T-helper 1 cell treated with Interleukin-12 subunit alpha and Interleukin-12 subunit beta and Interleukin-4 antibody, amounts not matched to agents 30 μg/mL and 1 μg/mL, for 36 hours (primary cell): ENCODE measurements around the gene MXD1.

Experiments used
- H3K27ac Mint-ChIP-seq: one replicate; pipeline ENCODE4 v1.8.0; 2021; ENCODE audit warnings: mild to moderate bottlenecking, mixed read lengths
- H3K27me3 Mint-ChIP-seq: one replicate; pipeline ENCODE4 v1.8.0; 2021; ENCODE audit warnings: low read depth, mixed read lengths
- H3K36me3 Mint-ChIP-seq: one replicate; pipeline ENCODE4 v1.8.0; 2021; ENCODE audit warnings: low read depth, mixed read lengths
- H3K4me1 Mint-ChIP-seq: one replicate; pipeline ENCODE4 v1.8.0; 2021; ENCODE audit warnings: low read depth, mixed read lengths
- H3K4me3 Mint-ChIP-seq: one replicate; pipeline ENCODE4 v1.8.0; 2021; ENCODE audit warnings: mild to moderate bottlenecking, moderate library complexity, mixed read lengths
- H3K9me3 Mint-ChIP-seq: one replicate; pipeline ENCODE4 v1.8.0; 2021; ENCODE audit warnings: mixed read lengths

Gene MXD1

DNA sequence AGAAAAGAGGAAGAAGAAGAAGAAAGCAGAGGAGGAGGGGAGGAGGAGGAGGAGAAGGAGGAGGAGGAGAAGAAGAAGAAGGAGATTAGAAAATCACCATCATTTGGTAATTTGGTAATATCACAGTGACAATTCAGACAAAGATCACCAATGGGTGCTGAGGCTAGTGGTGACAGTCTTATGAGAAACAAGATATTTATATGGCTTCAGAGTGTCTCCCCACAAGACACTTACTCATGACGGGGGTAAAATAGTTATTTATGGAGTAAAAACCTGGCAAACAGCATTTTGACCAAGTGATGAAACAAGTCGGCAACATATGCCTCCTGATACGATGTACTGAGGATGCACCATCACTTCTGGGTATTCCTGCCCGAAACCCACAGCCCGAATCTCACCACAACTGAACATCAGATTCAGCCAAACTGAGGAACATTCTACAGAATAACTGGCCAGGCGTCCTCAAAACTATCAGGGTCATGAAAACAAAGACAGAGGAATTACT is 41.6 kb downstream of the MXD1 start:
- no peak overlapping the region for H3K27ac Mint-ChIP-seq
- H3K9me3 Mint-ChIP-seq: no peaks in the 10 kb centered on the region
- H3K4me3 Mint-ChIP-seq: no peak overlapping the region
- peaks cover 2% of the 10 kb centered on the region for H3K36me3 Mint-ChIP-seq
- peaks cover 40% of the 10 kb centered on the region for H3K27me3 Mint-ChIP-seq
- peaks cover 20% of the 10 kb centered on the region for H3K4me1 Mint-ChIP-seq

DNA sequence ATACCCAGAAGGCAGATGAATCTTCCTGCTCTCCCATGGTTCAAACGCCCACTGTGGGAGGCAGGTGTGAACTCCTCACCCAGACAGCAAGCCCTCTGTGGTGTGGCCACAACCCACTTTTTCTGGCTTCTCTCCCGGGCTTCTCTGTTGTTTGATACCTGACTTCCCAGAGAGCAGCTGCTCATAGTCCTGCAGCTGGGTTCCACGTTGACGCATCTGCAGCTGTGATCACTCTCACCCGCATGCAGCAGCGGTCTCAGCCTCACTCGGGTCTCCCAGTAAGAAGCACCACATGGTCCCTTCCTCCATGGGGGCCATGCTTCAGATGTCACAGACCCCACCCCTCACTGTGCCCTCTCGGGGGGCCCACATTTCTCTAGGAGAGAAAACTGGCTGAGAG is 43.1 kb downstream of the MXD1 start:
- H3K9me3 Mint-ChIP-seq: no peaks in the 10 kb centered on the region
- peaks cover 40% of the 10 kb centered on the region for H3K27me3 Mint-ChIP-seq
- H3K36me3 Mint-ChIP-seq: peaks cover 2% of the 10 kb centered on the region
- H3K4me3 Mint-ChIP-seq: no peak overlapping the region
- peaks cover 14% of the 10 kb centered on the region for H3K4me1 Mint-ChIP-seq
- no peak overlapping the region for H3K27ac Mint-ChIP-seq

DNA sequence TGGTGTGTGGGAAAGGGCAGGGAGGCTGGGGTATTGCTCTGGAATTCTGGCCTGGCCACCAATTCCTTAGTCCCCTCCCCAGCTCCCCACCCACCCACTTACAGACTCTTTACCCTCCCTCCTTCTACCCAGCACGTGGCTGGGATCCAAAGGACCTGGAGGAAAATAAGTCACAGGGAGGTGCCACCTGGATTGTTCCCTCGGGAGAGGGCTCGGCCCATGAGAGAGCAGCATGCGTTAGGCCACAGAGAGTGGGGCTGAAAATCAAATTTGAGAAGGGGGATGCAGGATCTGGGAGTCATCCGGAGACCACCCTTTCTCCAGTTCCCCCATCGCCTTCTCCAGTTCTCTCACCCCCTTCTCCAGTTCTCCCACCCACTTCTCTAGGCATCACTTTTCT is 43.6 kb downstream of the MXD1 start:
- Mint-ChIP-seq H3K27ac (no peak overlapping the region), H3K36me3 (peaks cover 2% of the 10 kb centered on the region), H3K27me3 (peaks cover 40% of the 10 kb centered on the region), H3K4me3 (no peak overlapping the region), H3K4me1 (peaks cover 14% of the 10 kb centered on the region), H3K9me3 (no peaks in the 10 kb centered on the region)

DNA sequence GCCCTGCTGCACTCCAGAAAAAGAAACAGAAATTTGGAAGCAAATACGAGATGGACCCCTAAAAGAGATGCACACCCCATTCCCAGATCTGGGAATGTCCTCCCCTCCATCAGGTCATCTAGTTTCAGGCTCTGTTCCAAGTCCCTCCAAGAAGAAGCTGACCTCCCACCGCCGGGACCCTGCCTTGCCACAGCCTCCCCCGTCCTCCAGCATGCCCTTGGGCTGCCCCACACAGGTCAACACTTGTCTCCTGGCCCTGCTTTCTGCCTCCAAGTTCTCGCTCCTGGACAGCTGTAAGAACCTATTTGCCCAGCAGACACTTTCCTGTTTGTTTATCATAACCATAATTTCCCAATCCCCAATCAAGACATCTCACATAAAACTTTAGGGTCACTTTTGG is 44.5 kb downstream of the MXD1 start:
- peaks cover 18% of the 10 kb centered on the region for H3K4me1 Mint-ChIP-seq
- H3K9me3 Mint-ChIP-seq: no peaks in the 10 kb centered on the region
- H3K4me3 Mint-ChIP-seq: no peak overlapping the region
- peaks cover 39% of the 10 kb centered on the region for H3K27me3 Mint-ChIP-seq
- no peak overlapping the region for H3K27ac Mint-ChIP-seq
- H3K36me3 Mint-ChIP-seq: peaks cover 3% of the 10 kb centered on the region

DNA sequence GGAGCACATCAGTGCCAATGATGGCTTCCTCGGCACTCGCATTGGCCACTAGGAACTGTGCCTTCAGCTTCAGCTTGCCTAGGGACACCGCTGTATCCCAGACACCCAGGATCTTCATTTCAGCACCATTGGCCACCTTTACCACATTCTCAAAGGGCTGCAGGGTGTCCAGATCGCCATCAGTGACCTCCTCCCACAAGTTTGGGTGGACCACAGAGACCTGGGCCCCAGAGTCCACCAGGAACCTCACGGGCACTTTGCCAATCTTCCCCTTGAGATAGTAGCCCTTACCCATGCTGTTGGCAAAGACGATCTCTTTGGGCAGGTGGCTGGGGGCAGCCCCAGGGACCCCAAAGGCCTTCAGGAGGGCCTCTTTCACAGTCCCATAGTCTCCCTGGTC is 45.9 kb downstream of the MXD1 start:
- Mint-ChIP-seq H3K9me3 (no peaks in the 10 kb centered on the region), H3K27ac (no peak overlapping the region), H3K4me1 (peaks cover 19% of the 10 kb centered on the region), H3K36me3 (peaks cover 2% of the 10 kb centered on the region), H3K4me3 (no peak overlapping the region), H3K27me3 (peaks cover 31% of the 10 kb centered on the region)

DNA sequence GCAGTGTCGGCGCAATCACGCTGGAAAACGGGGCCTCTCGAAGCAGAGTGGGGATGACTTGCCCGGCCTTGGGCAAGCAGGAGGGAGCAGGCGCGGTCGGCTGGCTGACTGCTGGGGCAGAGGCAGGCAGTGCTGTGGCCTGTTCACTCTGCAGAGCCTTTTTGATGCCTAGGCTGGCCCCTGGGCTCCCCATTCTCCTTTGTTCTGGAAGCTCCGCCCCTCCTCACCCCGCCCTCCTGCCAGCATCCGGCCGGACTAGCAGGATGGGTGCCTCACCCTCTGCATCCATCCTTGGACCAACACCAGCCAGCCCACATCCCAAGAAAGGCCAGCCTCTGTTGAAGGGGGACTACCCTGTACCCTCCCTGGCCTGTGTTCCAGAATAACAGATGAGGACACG is 46.6 kb downstream of the MXD1 start, which contains the start of gene ASPRV1:
ASPRV1 (minus strand) TSS at position 136 of the 400 bp plus-strand sequence. CDS start 195 bp downstream, outside the sequence.
- no peak within 1 kb of the TSS for H3K4me3 Mint-ChIP-seq
- H3K27me3 Mint-ChIP-seq: peaks cover 24% of the 10 kb centered on the region
- peaks cover 2% of the 10 kb centered on the region for H3K36me3 Mint-ChIP-seq
- H3K9me3 Mint-ChIP-seq: no peaks in the 10 kb centered on the region
- no peak within 1 kb of the TSS for H3K27ac Mint-ChIP-seq
- H3K4me1 Mint-ChIP-seq: peaks cover 19% of the 10 kb centered on the region

DNA sequence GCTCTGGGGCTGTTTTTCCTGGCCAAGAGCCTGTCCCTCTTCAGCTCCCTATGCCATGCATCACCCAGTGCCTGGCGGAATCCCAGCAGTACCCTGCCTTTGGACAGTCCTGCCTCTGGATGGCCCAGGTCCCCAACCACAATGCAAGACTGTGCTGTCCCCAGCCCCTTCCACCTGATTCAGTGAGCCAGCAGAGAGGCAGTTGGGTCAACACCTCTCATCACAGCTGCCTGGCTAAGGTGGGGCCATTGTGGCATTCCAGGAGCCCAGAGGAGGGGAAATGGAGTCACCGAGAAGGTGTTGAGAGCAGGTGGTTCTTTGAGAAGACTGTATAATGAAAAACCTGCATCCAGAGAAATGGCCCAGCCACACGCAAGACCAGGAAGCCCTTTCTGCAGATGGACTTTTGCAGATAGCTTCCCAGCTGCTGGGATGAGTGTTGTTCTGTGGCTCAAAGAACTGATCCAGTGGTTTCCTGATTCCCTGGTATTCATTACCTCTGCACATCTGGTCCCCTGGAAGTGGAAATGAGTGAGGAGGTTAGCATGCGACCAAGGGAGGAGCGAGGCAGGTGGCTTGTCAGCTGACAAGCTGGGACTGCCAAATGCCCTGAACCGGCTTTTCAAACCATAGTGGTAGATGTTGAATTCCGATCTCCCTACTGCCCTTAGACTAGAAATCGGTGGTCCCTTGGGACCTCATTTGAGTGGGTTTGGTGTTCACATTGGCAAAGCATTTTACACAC is 48.2 kb downstream of the MXD1 start:
- H3K36me3 Mint-ChIP-seq: peaks cover 2% of the 10 kb centered on the region
- no peaks in the 10 kb centered on the region for H3K9me3 Mint-ChIP-seq
- no peak overlapping the region for H3K4me3 Mint-ChIP-seq
- H3K4me1 Mint-ChIP-seq: peaks cover 9% of the 10 kb centered on the region
- H3K27me3 Mint-ChIP-seq: peaks cover 10% of the 10 kb centered on the region
- no peak overlapping the region for H3K27ac Mint-ChIP-seq

DNA sequence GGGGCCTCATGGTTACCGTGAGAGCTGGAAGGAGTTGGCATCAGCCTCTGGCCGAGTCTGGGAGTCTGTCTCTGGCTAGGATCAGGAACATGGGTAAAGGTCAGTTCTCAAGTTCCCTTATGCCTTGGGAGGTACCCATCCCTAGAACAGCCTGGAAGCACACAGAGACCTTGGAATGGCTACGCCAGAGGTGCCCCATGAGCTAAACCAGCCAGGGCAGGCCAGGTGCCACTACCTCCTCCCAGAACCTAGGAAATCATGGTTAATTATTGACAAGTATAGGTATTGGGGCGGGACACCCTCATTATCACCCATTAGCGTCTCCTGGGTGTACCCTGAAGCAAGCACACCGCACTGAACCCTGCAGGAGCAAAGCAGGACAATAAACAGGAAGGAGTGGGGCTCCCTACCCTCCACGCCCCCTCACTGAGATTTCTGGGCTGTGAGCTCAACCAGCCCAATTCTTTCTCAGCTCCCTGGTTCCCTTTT is 49.5 kb downstream of the MXD1 start:
- peak overlapping the region; percentile 19 for H3K27ac Mint-ChIP-seq

DNA sequence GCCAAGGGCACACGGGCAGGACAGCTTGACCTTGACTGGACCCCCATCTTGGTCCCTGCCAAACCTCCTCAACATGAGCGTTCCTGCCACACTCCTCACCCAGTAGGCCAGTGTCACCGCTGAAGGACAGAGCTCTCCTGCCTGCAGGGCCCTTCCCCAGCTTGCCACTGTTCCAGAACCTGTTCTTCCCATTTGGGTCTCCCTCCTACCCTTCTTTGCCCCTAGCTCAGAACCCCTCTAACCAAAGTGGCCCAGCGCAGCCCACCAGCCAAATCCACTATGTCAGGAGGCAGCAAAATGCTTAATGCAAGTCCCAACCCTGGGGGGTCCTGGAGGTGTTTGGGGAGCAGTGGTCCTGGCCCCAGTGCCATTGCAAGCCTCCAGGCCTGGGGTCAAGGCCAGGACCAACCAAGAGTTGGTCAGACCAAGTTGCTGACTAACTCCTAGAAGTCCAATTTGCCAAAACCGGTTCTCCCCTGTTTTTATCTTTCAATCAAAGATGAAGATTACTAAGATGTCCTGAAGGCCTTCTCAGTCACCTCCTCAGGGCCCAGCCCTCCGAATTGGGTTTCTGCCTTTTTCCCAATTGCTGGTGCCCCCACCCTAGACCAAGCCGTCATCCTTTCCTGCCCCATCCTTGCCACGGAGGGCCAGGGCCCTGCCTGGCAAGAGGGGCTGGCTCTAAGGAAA is 51.0 kb downstream of the MXD1 start:
- Mint-ChIP-seq H3K4me1 (peaks cover 8% of the 10 kb centered on the region), H3K9me3 (no peaks in the 10 kb centered on the region), H3K27me3 (peaks cover 9% of the 10 kb centered on the region), H3K4me3 (no peak overlapping the region), H3K36me3 (peaks cover 2% of the 10 kb centered on the region), H3K27ac (no peak overlapping the region)

More for the DNA sequence above, 49.5 kb downstream of the MXD1 start:
- H3K36me3 Mint-ChIP-seq: peaks cover 2% of the 10 kb centered on the region
- H3K4me3 Mint-ChIP-seq: no peak overlapping the region
- H3K27me3 Mint-ChIP-seq: peaks cover 10% of the 10 kb centered on the region
- H3K4me1 Mint-ChIP-seq: peaks cover 8% of the 10 kb centered on the region
- no peaks in the 10 kb centered on the region for H3K9me3 Mint-ChIP-seq

DNA sequence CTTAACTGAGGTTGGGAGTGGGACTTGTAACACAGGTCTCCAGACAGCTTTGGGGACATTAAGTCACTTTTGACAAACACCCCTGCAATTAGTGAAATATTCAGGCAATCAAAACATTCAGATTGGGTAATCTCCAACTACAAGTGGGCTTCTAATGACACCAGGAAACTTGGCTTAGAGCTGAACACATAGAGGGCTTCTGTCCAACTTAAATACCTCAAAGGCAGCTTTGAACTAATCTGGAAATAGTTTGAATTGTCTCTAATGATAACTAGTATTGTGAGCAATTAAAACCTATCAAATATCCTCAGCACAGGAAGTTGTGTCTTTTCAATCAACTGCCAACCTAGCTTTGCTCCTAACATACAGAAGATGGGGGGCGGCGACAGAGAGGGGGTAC is 51.6 kb downstream of the MXD1 start:
- peaks cover 2% of the 10 kb centered on the region for H3K36me3 Mint-ChIP-seq
- H3K9me3 Mint-ChIP-seq: no peaks in the 10 kb centered on the region
- H3K4me1 Mint-ChIP-seq: peaks cover 8% of the 10 kb centered on the region
- peaks cover 9% of the 10 kb centered on the region for H3K27me3 Mint-ChIP-seq
- no peak overlapping the region for H3K4me3 Mint-ChIP-seq
- no peak overlapping the region for H3K27ac Mint-ChIP-seq

DNA sequence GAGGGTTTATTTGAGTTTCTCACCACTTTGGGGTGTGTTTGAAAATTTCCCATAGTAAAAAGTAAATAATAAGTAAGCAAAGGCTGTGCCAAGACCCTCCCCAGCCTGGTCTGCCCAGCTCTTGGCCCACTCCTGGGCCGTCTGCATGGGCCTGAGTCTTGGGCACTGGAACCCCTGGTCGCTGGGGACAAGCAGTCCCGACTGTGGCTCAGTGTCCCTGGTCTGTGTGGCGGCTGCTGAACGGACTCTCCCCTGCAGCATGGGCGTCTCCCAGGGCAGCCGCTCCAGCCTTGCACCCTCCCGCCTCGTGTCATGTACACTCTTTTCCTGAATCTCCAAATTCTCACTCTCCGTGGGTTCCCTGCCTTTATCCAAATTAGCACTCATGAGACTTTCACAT is 53.7 kb downstream of the MXD1 start:
- Mint-ChIP-seq H3K4me3 (no peak overlapping the region), H3K27ac (no peak overlapping the region), H3K36me3 (no peaks in the 10 kb centered on the region), H3K27me3 (peaks cover 9% of the 10 kb centered on the region), H3K4me1 (peaks cover 11% of the 10 kb centered on the region), H3K9me3 (no peaks in the 10 kb centered on the region)

DNA sequence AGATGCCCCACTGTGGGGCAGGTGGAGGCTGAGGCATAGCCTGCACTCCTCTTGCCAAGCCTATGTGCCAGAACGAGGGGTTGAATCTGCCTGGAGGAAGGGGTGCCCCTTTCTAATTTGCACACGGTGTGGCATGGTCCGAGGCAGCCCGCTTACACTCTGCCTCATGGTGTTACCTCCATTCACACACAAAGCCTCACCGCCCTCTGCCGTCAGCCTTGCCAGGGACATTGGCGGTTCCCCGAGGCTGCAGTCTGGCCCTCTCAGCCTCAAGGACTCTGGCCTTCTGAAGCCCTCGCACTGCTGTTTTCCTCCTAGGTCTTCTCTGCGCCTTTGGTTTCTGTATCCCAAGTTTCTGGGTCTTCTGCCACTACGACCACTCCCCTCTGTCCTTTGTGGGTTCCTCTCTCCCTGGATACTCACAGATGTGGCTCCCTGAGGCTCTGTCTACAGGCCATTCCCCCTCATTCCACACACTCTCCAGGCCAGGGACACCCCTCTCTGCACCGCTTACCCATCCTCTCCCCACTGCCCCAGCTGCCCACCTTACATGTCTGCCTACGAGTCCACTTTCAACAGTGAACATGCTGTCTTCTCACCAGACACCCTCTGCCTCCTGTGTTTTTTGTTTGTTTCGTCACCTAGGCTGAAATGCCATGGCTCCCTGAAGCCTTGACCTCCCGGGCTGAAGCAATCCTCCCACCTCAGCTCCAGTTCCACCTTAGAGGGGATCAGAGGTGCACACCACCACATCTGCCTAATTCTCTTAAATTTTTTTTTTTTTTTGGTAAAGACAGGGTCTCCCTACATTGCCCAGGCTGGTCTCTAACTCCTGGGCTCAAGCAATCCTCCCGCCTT is 54.4 kb downstream of the MXD1 start:
- H3K27ac Mint-ChIP-seq: no peak overlapping the region
- H3K36me3 Mint-ChIP-seq: no peaks in the 10 kb centered on the region
- H3K27me3 Mint-ChIP-seq: peaks cover 9% of the 10 kb centered on the region
- peaks cover 7% of the 10 kb centered on the region for H3K4me1 Mint-ChIP-seq
- no peak overlapping the region for H3K4me3 Mint-ChIP-seq
- H3K9me3 Mint-ChIP-seq: no peaks in the 10 kb centered on the region

DNA sequence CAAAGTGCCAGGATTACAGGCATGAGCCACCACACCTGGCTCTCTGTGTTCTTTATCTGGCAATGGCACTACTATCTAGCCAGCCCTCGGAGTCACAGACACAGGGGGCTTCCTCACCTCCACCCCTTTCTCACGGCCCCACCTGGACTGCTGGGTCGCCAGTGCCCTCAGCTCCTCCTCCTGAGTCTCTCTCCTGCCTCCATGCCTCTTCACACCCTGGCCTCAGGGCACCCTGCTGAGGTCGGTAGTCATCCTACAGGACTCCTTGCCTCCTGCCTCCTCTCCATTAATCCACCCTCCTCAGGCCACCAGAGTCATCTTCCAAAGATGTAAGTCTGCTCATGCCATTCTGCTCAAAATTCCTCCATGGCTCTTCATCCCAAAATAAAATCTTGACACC is 55.1 kb downstream of the MXD1 start:
- peaks cover 4% of the 10 kb centered on the region for H3K4me1 Mint-ChIP-seq
- H3K9me3 Mint-ChIP-seq: no peaks in the 10 kb centered on the region
- no peak overlapping the region for H3K27ac Mint-ChIP-seq
- no peak overlapping the region for H3K4me3 Mint-ChIP-seq
- no peaks in the 10 kb centered on the region for H3K36me3 Mint-ChIP-seq
- peaks cover 9% of the 10 kb centered on the region for H3K27me3 Mint-ChIP-seq

DNA sequence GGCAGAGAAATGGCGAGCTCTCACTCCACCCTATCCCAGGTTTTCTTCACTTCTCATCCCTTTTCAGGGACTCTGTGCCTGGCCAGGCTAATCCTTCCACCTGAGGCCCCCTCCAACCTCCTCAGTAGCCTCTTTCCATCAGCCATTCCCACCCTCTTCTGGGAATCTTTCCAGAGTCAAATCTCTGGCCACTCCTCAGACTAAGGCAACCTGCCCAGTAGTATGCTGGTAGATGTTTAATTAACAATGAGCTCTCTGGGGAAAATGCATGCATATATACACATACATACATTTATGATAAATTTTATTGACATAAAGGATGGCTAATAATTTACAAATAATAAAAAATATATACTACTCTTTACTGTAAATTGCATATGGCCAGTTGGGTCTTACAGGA is 57.9 kb downstream of the MXD1 start:
- Mint-ChIP-seq H3K36me3 (peaks cover 3% of the 10 kb centered on the region), H3K27me3 (peaks cover 9% of the 10 kb centered on the region), H3K27ac (no peak overlapping the region), H3K4me1 (peaks cover 20% of the 10 kb centered on the region), H3K4me3 (no peak overlapping the region), H3K9me3 (no peaks in the 10 kb centered on the region)
